ENCODE measurements around the gene STMN3. TPM values are rescaled to one million over a fixed set of nuclear protein-coding genes. Genes with fewer than 3 reads are reported as not detected.

STMN3 gene
- 30.7 and 32.0 TPM in 2 replicates for polyA plus RNA-seq

DNA sequence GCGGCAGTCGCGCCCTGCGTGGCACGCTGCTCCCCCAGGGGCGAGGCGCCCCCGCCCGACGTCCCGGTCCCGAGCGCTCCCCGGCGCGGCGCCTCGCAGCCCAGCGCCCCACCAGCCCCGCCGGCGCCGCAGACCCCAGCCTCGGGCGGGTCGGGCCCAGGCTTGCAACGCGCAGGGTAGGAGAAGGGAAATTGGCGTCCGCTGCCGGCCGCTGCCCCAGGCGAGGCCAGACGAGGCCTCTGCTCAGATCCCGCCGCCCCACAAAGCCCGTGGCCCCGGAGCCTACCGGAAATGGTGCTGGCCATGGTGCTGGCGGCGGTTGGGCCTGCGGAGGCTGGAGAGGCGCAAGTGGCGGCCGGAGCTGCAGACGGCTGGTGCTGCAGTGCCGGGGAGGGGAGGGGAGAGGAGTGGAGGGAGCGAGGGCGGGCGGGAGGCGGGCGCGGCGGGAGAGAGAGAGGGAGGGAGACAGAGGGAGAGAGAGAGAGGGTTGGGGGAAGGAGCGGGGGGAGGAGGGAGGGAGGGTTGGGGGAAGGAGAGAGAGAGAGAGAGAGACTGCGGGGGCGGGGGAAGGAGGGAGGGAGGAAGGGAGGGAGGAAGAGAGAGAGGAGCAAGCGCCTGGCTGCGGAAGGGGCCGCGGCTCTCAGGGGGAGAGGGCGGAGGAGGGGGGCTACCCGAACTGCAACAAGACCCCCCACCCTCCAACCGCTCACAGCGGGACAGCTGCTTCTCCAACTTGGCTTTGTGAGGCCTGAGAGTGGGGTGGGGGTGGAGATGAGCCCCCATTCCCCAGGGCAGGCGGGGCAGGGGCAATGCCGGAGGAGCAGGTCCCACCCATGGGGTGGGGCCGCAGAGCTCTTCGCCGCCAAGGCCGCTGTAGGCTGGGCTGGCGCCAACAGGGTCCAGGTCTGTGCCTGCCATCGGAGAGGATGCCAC, at the start of gene STMN3:
Gene STMN3, minus strand, starts transcription at position 384 of the 933 bp plus-strand sequence. Its CDS starts 79 bp downstream, at position 305.

GRCh38 chr20:63696628-63697356, 43.6 kb upstream of the STMN3 start, which contains the start of gene TNFRSF6B:
TNFRSF6B (plus strand) TSS chr20:63696652; CDS start chr20:63696768, 116 bp downstream.

DNA sequence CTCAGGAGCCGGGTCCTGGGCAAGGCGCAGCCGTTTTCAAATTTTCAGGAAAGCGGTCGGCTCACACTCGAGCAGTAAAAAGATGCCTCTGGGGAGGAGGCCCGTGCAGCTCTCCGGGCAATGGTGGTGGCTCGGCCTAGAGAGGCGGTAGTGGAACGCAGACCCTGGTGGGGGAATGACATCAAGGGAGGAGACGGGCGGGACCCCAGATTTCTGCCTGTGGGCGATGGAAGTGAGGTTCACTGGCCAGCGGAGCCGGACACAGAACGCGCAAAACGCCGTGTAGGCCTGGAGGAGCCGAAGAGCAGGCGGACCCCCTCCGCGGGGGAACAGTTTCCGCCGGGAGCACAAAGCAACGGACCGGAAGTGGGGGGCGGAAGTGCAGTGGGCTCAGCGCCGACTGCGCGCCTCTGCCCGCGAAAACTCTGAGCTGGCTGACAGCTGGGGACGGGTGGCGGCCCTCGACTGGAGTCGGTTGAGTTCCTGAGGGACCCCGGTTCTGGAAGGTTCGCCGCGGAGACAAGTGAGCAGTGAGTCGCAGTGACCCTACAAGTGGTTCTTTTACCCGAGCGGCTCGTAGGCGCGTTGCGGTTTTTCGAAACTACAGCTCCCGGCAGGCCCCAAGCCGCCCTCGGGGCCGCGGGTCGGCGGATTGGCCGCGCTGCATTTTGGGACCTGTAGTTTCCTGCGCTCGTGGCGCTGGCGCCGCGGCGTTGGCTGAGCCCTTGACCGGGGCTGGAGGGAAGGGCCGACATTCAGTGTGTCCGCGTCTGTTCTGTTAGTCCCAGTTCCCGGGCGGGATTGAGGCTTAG, 4.9 kb upstream of the STMN3 start, which contains the start of gene RTEL1:
Gene RTEL1, plus strand, starts transcription at position 376 of the 812 bp plus-strand sequence. CDS start 1,091 bp downstream, outside the sequence.

GRCh38 chr20:63626424-63627128, 26.6 kb downstream of the STMN3 start, which contains the start of gene GMEB2:
GMEB2 (minus strand) TSS chr20:63627101; CDS start chr20:63619397, 7,704 bp downstream.

Other genes starting within 250 kb of the STMN3 start
- gene KCNQ2, start 180.8 kb downstream of the STMN3 start, polyA plus RNA-seq = 8.7 and 11.4 TPM in 2 replicates
- 13.6 and 15.1 TPM in 2 replicates for gene EEF1A2, start 154.3 kb downstream of the STMN3 start, polyA plus RNA-seq
- 2.1 and 3.0 TPM in 2 replicates for gene PPDPF, start 132.7 kb downstream of the STMN3 start, polyA plus RNA-seq
- not detected in 2 replicates for gene PTK6, start 116.0 kb downstream of the STMN3 start, polyA plus RNA-seq
- gene SRMS, start 105.7 kb downstream of the STMN3 start, polyA plus RNA-seq = not detected in 2 replicates
- not detected in 2 replicates for gene FNDC11, start 99.3 kb downstream of the STMN3 start, polyA plus RNA-seq
- not detected in 2 replicates for gene HELZ2, start 79.2 kb downstream of the STMN3 start, polyA plus RNA-seq
- 0.35 and 1.3 TPM in 2 replicates for gene GMEB2, start 26.3 kb downstream of the STMN3 start, polyA plus RNA-seq
- gene RTEL1, start 4.9 kb upstream of the STMN3 start, polyA plus RNA-seq = 0.21 TPM in 1 of 2 replicates, not detected in the other
- gene TNFRSF6B, start 43.2 kb upstream of the STMN3 start, polyA plus RNA-seq = not detected in 2 replicates
- gene ARFRP1, start 54.6 kb upstream of the STMN3 start, polyA plus RNA-seq = 1.7 and 5.3 TPM in 2 replicates
- gene ZGPAT, start 54.6 kb upstream of the STMN3 start, polyA plus RNA-seq = 0.38 and 0.73 TPM in 2 replicates
- not detected in 2 replicates for gene LIME1, start 83.2 kb upstream of the STMN3 start, polyA plus RNA-seq
- 0.93 TPM in 1 of 2 replicates, not detected in the other for gene SLC2A4RG, start 86.4 kb upstream of the STMN3 start, polyA plus RNA-seq
- gene ZBTB46, start 177.8 kb upstream of the STMN3 start, polyA plus RNA-seq = 2.8 and 6.3 TPM in 2 replicates
- not detected in 2 replicates for gene ABHD16B, start 208.1 kb upstream of the STMN3 start, polyA plus RNA-seq
- 7.6 and 9.1 TPM in 2 replicates for gene TPD52L2, start 211.8 kb upstream of the STMN3 start, polyA plus RNA-seq
- gene DNAJC5, start 241.7 kb upstream of the STMN3 start, polyA plus RNA-seq = 8.3 and 9.6 TPM in 2 replicates

Data from Purkinje cell (primary cell).